Measurements from ENCODE around the gene DIPK1C.

Gene DIPK1C

GRCh38 chr18:74450626-74451025 is 6.5 kb downstream of the DIPK1C start:
- DNase-seq = no peak

GRCh38 chr18:74447404-74448152 is 9.5 kb downstream of the DIPK1C start:
- no peak for DNase-seq

DNA sequence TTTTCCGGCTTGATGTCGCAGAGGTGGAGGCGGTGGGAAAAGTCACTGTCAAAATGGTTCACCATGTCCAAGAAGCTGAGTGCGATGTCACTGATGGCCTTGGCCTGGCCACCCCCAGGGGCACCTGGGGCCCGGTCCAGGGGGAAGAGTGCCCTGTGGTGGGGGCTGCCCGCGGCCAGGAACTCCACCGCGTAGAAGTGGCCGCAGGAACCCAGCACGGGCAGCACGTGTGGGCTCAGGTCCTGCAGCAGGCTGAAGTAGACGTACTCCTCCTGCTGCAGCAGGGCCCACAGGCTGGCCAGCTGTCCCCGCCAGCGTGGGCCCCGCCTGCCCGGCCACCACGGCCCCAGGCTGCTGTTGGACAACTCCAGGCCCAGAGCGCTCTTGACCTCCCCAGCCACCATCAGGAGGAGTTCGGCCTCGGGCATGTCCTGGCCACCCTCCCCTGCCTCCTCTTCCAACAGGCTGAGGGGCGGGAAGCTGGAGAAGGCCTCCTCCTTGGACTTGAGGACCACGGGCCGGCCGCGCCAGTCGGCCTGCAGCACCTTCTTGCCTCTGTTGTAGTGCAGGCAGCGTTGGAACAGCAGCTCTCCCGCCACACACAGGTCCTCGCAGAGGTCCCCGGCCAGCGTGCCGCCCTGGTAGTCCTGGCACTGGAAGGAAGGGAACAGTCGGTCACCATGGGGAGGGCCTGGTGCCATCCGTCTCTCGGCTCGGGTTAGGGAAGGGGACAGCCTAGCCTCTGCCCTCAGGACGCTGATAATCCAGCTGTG is 10.3 kb downstream of the DIPK1C start:
- DNase-seq = no peak

GRCh38 chr18:74446178-74446577 is 10.9 kb downstream of the DIPK1C start:
- DNase-seq = no peak

DNA sequence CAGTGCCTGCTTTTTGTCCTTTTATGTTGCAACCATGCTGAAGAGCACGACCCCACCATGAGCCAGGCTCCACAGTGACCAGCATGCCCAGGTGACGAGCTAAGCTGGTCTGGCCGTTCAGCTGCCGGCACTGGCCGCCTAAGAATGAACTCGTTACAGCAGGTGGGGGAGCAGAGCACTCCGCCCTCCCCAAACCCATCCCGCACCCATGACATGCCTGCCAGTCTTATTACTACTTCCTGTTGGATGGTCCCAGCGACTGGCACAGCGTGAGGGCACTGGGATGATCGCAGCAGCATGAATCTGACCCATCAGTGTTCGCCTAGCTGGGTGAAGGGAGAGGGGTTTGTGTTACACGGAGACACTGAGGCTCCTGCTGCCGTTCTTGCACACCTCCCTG is 11.5 kb downstream of the DIPK1C start:
- DNase-seq = no peak

DNA sequence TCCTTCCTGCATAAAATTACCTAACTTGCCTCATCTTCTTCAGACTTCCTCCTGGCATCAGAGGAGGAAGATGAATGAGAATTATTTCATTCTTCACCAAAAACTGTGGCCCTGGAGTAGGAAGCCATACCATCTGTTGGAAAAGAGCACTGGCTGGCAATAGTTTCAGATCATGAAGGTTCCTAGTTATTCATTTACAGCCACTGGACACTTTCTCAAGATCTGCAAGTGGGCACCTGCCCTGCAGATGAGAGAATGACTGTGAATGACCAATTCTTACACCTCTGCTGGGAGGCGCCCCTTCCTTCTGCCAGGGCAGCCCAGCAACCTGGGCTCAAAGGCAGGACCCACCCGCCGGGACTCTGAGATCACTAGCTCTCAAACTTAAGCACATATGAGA is 13.0 kb downstream of the DIPK1C start:
- no peak for DNase-seq

DNA sequence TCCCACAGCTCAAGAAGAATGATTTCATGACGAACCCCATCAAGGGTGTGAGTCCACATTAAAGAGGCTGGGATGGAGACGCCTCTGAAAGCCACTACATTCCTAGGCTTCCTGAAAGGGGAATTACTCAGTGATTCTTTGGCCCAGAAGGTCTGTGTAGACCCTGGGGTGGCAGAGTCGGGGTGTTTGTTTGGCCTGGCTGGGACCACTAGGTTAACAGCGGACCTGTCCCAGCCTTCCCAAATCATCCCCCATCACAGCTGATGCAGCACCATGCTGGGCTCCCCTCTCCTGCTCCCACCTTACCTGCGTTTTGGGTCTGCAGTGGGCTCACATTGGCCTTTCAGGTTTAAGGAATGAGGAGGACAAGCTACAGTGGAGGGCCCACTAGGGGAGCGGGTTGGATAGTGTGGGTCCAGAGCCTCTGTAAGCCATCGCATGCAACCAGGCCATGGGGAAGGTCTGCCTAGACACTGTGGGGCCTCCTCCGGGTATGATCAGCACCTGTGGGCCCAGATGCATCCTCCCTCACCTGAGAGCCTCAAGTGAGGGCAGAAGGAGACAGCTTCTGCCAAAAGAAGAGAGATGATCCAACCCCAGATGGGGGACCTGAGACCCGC is 16.2 kb downstream of the DIPK1C start:
- DNase-seq = no peak

- no peak for DNase-seq
Observed at GRCh38 chr18:74438091-74438490, 19.0 kb downstream of the DIPK1C start.

- DNase-seq = no peak
Observed at GRCh38 chr18:74436158-74436769, 20.8 kb downstream of the DIPK1C start.

GRCh38 chr18:74435740-74436139 is 21.4 kb downstream of the DIPK1C start:
- DNase-seq = no peak

DNA sequence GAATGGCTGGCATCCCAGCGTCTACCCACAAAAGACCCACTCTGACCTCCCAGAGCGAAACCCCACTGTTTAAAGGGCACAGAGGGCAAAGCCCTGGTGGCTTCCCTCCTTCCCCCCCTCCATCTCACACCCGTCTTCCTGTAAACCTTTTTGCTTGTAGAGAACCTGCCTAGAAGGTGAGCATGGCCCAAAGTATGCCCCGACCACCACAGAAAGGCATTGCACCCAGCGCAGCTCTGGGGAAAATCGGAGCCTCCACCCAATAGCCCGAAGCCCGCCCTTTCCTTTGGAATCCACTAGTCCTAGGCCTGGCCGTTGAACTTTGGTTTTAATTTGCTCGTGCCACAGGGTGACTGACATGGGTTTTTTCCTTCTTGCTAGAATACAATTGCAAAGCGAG is 22.6 kb downstream of the DIPK1C start:
- no peak for DNase-seq

- no peak for DNase-seq
Observed at GRCh38 chr18:74430806-74431571, 26.1 kb downstream of the DIPK1C start.

- DNase-seq = no peak
Observed at GRCh38 chr18:74430231-74430630, 26.9 kb downstream of the DIPK1C start.

GRCh38 chr18:74429096-74429495 is 28.0 kb downstream of the DIPK1C start:
- no peak for DNase-seq

GRCh38 chr18:74427442-74428112 is 29.5 kb downstream of the DIPK1C start:
- DNase-seq = no peak

DNA sequence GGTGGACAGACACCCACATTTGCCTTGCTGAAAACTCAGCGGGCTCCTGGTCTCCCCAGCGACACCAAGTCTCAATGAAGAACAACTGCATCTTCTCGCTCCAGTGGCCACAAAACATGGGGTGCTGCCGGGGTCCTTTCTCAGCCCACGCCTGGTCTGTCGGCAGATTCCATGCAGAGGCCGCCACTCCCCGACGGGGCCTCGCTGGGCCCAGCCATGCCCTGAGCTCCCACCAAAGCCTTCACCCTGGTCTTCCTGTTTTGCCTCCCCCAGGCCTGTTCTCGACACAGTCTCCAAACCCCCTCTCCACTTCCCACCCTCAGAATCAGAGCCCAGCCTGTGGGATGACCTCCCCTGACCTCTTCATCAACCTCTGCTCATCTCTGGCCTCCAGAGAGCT is 31.2 kb downstream of the DIPK1C start:
- no peak for DNase-seq

DNA sequence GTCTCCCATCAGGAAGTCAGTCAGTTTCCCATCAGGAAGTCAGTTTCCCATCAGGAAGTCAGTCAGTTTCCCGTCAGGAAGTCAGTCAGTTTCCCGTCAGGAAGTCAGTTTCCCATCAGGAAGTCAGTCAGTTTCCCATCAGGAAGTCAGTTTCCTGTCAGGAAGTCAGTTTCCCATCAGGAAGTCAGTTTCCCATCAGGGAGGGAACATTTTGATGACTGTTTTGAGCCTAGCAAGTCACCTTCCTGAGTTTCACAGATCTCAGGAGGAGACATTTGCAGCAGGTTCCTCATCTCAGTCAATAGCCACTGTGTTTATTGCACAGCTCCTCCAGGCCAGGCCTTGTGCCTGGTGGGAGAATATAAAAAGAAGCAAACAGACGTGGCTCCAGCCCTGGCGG is 31.9 kb downstream of the DIPK1C start:
- no peak for DNase-seq

- no peak for DNase-seq
Observed at GRCh38 chr18:74422541-74422940, 34.6 kb downstream of the DIPK1C start.

GRCh38 chr18:74420926-74421325 is 36.2 kb downstream of the DIPK1C start:
- DNase-seq = no peak

DNA sequence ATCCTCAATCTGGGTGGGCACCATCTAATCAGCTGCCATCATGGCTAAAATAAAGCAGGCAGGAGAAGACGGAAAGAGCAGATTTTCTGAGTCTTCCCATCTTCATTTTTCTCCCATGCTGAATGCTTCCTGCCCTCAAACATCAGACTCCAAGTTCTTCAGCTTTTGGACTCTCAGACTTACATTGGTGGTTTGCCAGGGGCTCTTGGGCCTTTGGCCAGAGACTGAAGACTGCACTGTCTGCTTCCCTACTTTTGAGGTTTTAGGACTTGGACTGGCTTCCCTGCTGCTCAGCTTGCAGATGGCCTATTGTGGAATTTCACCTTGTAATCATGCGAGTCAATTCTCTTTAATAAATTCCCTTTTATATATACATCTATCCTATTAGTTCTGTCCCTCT is 36.6 kb downstream of the DIPK1C start:
- DNase-seq = no peak

- DNase-seq = no peak
Observed at GRCh38 chr18:74419761-74420160, 37.3 kb downstream of the DIPK1C start.

- DNase-seq = no peak
Observed at GRCh38 chr18:74418023-74418422, 39.1 kb downstream of the DIPK1C start.
